H9 (cell line): Measurements from ENCODE around the gene UTP14A. TPM values are rescaled to one million over a fixed set of nuclear protein-coding genes. Genes with fewer than 3 reads are reported as not detected.

Experiments used
- DNase-seq: peaks from one replicate; pipeline ENCODE4 v3.0.0-alpha.2; 2017
- H2AFZ ChIP-seq: one replicate; pipeline ENCODE4 v1.6.1; 2013; ENCODE audit warnings: mild to moderate bottlenecking, low read length, control low read depth, moderate library complexity
- H2AK5ac ChIP-seq: 2 replicates; pipeline ENCODE4 v1.6.1; 2013; ENCODE audit warnings: low read length, control low read depth, mixed read lengths; ENCODE audit not compliant: insufficient read length
- H2BK120ac ChIP-seq: one replicate; pipeline ENCODE4 v1.6.1; 2013; ENCODE audit warnings: low read depth, mild to moderate bottlenecking, low read length, control low read depth, inconsistent platforms; ENCODE audit not compliant: poor library complexity, severe bottlenecking
- H2BK12ac ChIP-seq: 2 replicates; pipeline ENCODE4 v1.6.1; 2013; ENCODE audit warnings: low read length, control low read depth, mixed read lengths, low read depth; ENCODE audit not compliant: insufficient read length
- H2BK15ac ChIP-seq: 2 replicates; pipeline ENCODE4 v1.6.1; 2013; ENCODE audit warnings: low read depth, low read length, control low read depth
- H2BK20ac ChIP-seq: one replicate; pipeline ENCODE4 v1.6.1; 2013; ENCODE audit warnings: low read depth, mild to moderate bottlenecking, low read length, control low read depth, inconsistent platforms; ENCODE audit not compliant: poor library complexity, severe bottlenecking
- H2BK5ac ChIP-seq: 2 replicates; pipeline ENCODE4 v1.6.1; 2013; ENCODE audit warnings: low read length, control low read depth, mixed read lengths; ENCODE audit not compliant: insufficient read length
- H3K14ac ChIP-seq: 2 replicates; pipeline ENCODE4 v1.6.1; 2013; ENCODE audit warnings: low read length, control low read depth; ENCODE audit not compliant: insufficient read depth
- H3K18ac ChIP-seq: 2 replicates; pipeline ENCODE4 v1.6.1; 2013; ENCODE audit warnings: low read depth, mild to moderate bottlenecking, mixed read lengths, low read length, control low read depth; ENCODE audit not compliant: insufficient read length
- H3K23ac ChIP-seq: 2 replicates; pipeline ENCODE4 v1.6.1; 2013; ENCODE audit warnings: low read length, control low read depth, mixed read lengths, low read depth; ENCODE audit not compliant: insufficient read length
- H3K23me2 ChIP-seq: 2 replicates; pipeline ENCODE4 v1.6.1; 2013; ENCODE audit warnings: low read depth, mild to moderate bottlenecking, mixed read lengths, low read length, control low read depth; ENCODE audit not compliant: insufficient read length, poor library complexity, severe bottlenecking
- H3K27ac ChIP-seq: 2 replicates; pipeline ENCODE4 v1.5.1; 2013; ENCODE audit warnings: low read length, control low read depth, mixed read lengths, low read depth; ENCODE audit not compliant: insufficient read length
- H3K27me3 ChIP-seq: 2 replicates; pipeline ENCODE4 v1.6.1; 2013; ENCODE audit warnings: low read length, control low read depth, inconsistent platforms; ENCODE audit not compliant: insufficient read depth
- H3K4ac ChIP-seq: 2 replicates; pipeline ENCODE4 v1.6.1; 2013; ENCODE audit warnings: low read depth, mild to moderate bottlenecking, control low read depth, inconsistent platforms, low read length, moderate library complexity
- H3K4me1 ChIP-seq: 2 replicates; pipeline ENCODE4 v1.6.1; 2013; ENCODE audit warnings: low read length, control low read depth, inconsistent platforms; ENCODE audit not compliant: insufficient read depth
- H3K4me2 ChIP-seq: 2 replicates; pipeline ENCODE4 v1.6.1; 2013; ENCODE audit warnings: low read length, control low read depth, mixed read lengths; ENCODE audit not compliant: insufficient read length, insufficient read depth
- H3K56ac ChIP-seq: 2 replicates; pipeline ENCODE4 v1.6.1; 2013; ENCODE audit warnings: low read depth, mild to moderate bottlenecking, mixed read lengths, low read length, control low read depth; ENCODE audit not compliant: insufficient read length
- H3K79me1 ChIP-seq: 2 replicates; pipeline ENCODE4 v1.6.1; 2013; ENCODE audit warnings: low read depth, mild to moderate bottlenecking, moderate library complexity, low read length, control low read depth, inconsistent platforms; ENCODE audit not compliant: insufficient read depth, poor library complexity, severe bottlenecking
- H3K79me2 ChIP-seq: 2 replicates; pipeline ENCODE4 v1.6.1; 2013; ENCODE audit warnings: low read length, control low read depth, inconsistent platforms; ENCODE audit not compliant: insufficient read depth
- H3K9ac ChIP-seq: 2 replicates; pipeline ENCODE4 v1.6.1; 2013; ENCODE audit warnings: low read length, control low read depth, mixed read lengths; ENCODE audit not compliant: insufficient read length; ENCODE audit errors: extremely low read depth
- H3K9me3 ChIP-seq: one replicate; pipeline ENCODE4 v1.6.1; 2013; ENCODE audit warnings: low read depth, low read length, inconsistent platforms; ENCODE audit not compliant: control insufficient read depth
- H3T11ph ChIP-seq: one replicate; pipeline ENCODE4 v1.6.1; 2013; ENCODE audit warnings: mild to moderate bottlenecking, low read length, control low read depth, inconsistent platforms
- H4K20me1 ChIP-seq: one replicate; pipeline ENCODE4 v1.6.1; 2013; ENCODE audit not compliant: control insufficient read depth, insufficient read length, insufficient read depth
- H4K5ac ChIP-seq: 2 replicates; pipeline ENCODE4 v1.6.1; 2013; ENCODE audit warnings: low read depth, mild to moderate bottlenecking, mixed read lengths, low read length, control low read depth; ENCODE audit not compliant: insufficient read length
- H4K8ac ChIP-seq: replicated peaks from 2 replicates; pipeline ENCODE4 v1.6.1; 2013; ENCODE audit warnings: low read length, control low read depth, mixed read lengths, low read depth; ENCODE audit not compliant: insufficient read length
- H4K91ac ChIP-seq: 2 replicates; pipeline ENCODE4 v1.6.1; 2013; ENCODE audit warnings: low read depth, mild to moderate bottlenecking, moderate library complexity, mixed read lengths, low read length, control low read depth; ENCODE audit not compliant: insufficient read length
- H3K27ac Mint-ChIP-seq, 3 experiments: 2 replicates in 2 of 3; 3 replicates in 1 of 3; pipeline ENCODE4 v1.8.0; 2020 to 2021; ENCODE audit warnings: mixed read lengths in 3 of 3, mild to moderate bottlenecking in 1 of 3, moderate library complexity in 1 of 3
- H3K27me3 Mint-ChIP-seq: 2 replicates; pipeline ENCODE4 v1.8.0; 2021; ENCODE audit warnings: low read depth, mild to moderate bottlenecking, moderate library complexity, mixed read lengths
- H3K36me3 Mint-ChIP-seq, 3 experiments: 2 replicates in 2 of 3; 3 replicates in 1 of 3; pipeline ENCODE4 v1.8.0; 2020 to 2021; ENCODE audit warnings: low read depth in 3 of 3, mixed read lengths in 3 of 3; ENCODE audit not compliant: insufficient read depth in 1 of 3
- H3K4me1 Mint-ChIP-seq, 2 experiments: 2 replicates each; pipeline ENCODE4 v1.8.0; 2020; ENCODE audit warnings: mixed read lengths in 2 of 2
- H3K4me3 Mint-ChIP-seq, 2 experiments: 2 replicates in 1 of 2; 3 replicates in 1 of 2; pipeline ENCODE4 v1.8.0; 2020 to 2021; ENCODE audit warnings: mild to moderate bottlenecking in 2 of 2, mixed read lengths in 2 of 2, moderate library complexity in 1 of 2
- H3K9me3 Mint-ChIP-seq, 2 experiments: 2 replicates in 1 of 2; 3 replicates in 1 of 2; pipeline ENCODE4 v1.8.0; 2020; ENCODE audit warnings: mild to moderate bottlenecking in 2 of 2, mixed read lengths in 2 of 2, moderate library complexity in 1 of 2
- whole genome bisulfite sequencing: extraction: QIAGEN DNeasy Blood & Tissue Kit; methylation state at CpG from one replicate; pipeline ENCODE4 v1.1.7; 2013; ENCODE audit warnings: missing lambda C conversion rate, low lambda C conversion rate, mixed read lengths; ENCODE audit not compliant: insufficient read length; ENCODE audit errors: extremely low coverage; 5-methylcytosine and 5-hydroxymethylcytosine counted together
- total RNA-seq: library from RNA; stranded (reverse); gene quantifications from 2 replicates; pipeline ENCODE4 v1.2.1, GENCODE V29; 2021
- TF ChIP-seq, protein P1 (sequence below): fragments of 200-600 bp; sonication (generic); conservative IDR thresholded peaks from 3 replicates; pipeline ENCODE4 v1.8.0; 2021; ENCODE audit warnings: antibody characterized with exemption, mild to moderate bottlenecking

UTP14A gene
- total RNA-seq, 1 experiment from 2014 or later, result 37.0 TPM

DNA sequence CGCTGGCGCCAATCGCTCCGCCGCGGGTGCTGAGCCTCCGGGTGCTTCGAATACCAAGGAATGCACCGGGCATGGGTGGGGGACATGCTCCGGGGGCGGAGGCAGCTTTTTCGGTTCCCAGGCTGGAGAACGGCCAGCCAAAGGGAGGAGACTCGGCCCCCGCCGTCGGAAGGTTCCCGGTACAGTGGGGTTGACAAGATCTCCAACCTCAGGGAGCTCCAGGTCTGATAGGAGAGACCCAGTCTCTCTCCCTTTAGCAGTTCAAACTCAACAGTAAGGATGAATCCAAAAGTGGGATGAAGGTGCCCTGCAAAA, 47.3 kb downstream of the UTP14A start:
- H3K9ac ChIP-seq, result no peak overlapping the region
- H4K91ac ChIP-seq, result no peak overlapping the region
- no peaks in the 10 kb centered on the region for H3K79me1 ChIP-seq
- WGBS, result no CpG with 5 or more reads among the region's 18 CpGs
- no peak overlapping the region for H3T11ph ChIP-seq
- H2BK5ac ChIP-seq, result no peak overlapping the region
- no peak overlapping the region for H3K27ac Mint-ChIP-seq
- no peaks in the 10 kb centered on the region for H3K4me1 ChIP-seq
- H3K36me3 Mint-ChIP-seq, result peaks cover 0 to 4% (median 0%) of the 10 kb centered on the region in 3 experiments; a peak in 3 of 7 replicates
- TF ChIP-seq, protein P1, sequence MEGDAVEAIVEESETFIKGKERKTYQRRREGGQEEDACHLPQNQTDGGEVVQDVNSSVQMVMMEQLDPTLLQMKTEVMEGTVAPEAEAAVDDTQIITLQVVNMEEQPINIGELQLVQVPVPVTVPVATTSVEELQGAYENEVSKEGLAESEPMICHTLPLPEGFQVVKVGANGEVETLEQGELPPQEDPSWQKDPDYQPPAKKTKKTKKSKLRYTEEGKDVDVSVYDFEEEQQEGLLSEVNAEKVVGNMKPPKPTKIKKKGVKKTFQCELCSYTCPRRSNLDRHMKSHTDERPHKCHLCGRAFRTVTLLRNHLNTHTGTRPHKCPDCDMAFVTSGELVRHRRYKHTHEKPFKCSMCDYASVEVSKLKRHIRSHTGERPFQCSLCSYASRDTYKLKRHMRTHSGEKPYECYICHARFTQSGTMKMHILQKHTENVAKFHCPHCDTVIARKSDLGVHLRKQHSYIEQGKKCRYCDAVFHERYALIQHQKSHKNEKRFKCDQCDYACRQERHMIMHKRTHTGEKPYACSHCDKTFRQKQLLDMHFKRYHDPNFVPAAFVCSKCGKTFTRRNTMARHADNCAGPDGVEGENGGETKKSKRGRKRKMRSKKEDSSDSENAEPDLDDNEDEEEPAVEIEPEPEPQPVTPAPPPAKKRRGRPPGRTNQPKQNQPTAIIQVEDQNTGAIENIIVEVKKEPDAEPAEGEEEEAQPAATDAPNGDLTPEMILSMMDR, result no peak
- H3K4ac ChIP-seq, result no peak overlapping the region
- H3K56ac ChIP-seq, result no peak overlapping the region
- H3K9me3 Mint-ChIP-seq, result peaks cover 0 to 67% of the 10 kb centered on the region in 2 experiments; a peak in 3 of 5 replicates
- H4K20me1 ChIP-seq, result no peaks in the 10 kb centered on the region
- H3K4me3 Mint-ChIP-seq, result peak overlapping the region; percentile 69 to 87
- peaks cover 44% of the 10 kb centered on the region; the same call in 1 of the 2 replicates for H3K27me3 ChIP-seq
- no peaks in the 10 kb centered on the region for H3K79me2 ChIP-seq
- no peak overlapping the region for H4K5ac ChIP-seq
- no peak overlapping the region for H3K27ac ChIP-seq
- H2BK15ac ChIP-seq, result no peak overlapping the region
- H3K4me1 Mint-ChIP-seq, result peaks cover 18 to 30% of the 10 kb centered on the region in 2 experiments
- no peak overlapping the region for H2BK120ac ChIP-seq
- no peak overlapping the region for H2AK5ac ChIP-seq
- H3K9me3 ChIP-seq, result peaks cover 8% of the 10 kb centered on the region
- no peak overlapping the region for H3K23ac ChIP-seq
- no peak overlapping the region for H3K18ac ChIP-seq
- no peak overlapping the region for H3K14ac ChIP-seq
- no peak overlapping the region for H2AFZ ChIP-seq
- peak overlapping the region; percentile 49 for H3K4me2 ChIP-seq
- H3K23me2 ChIP-seq, result peaks cover 15% of the 10 kb centered on the region
- H4K8ac ChIP-seq, result no peak overlapping the region
- H3K27me3 Mint-ChIP-seq, result peaks cover 85% of the 10 kb centered on the region
- H2BK12ac ChIP-seq, result no peak overlapping the region
- H2BK20ac ChIP-seq, result no peak overlapping the region
- no peak for DNase-seq
